GM12865 (cell line): Measurements from ENCODE around the gene STMN3.

Experiments
- DNase-seq: peaks from one replicate; pipeline ENCODE4 v3.0.0; 2010; ENCODE audit warnings: low read depth
- H3K4me3 ChIP-seq: 2 replicates; pipeline ENCODE4 v1.5.1; 2011; ENCODE audit warnings: mild to moderate bottlenecking, low read depth, low read length, control low read depth
- TF ChIP-seq, protein P1 (sequence below): IDR thresholded peaks from 2 replicates; pipeline ENCODE4 v1.5.1; 2011; ENCODE audit warnings: low read length, control low read depth, low read depth, inconsistent platforms; ENCODE audit not compliant: insufficient read depth; ENCODE audit errors: missing control alignments

STMN3 gene

DNA sequence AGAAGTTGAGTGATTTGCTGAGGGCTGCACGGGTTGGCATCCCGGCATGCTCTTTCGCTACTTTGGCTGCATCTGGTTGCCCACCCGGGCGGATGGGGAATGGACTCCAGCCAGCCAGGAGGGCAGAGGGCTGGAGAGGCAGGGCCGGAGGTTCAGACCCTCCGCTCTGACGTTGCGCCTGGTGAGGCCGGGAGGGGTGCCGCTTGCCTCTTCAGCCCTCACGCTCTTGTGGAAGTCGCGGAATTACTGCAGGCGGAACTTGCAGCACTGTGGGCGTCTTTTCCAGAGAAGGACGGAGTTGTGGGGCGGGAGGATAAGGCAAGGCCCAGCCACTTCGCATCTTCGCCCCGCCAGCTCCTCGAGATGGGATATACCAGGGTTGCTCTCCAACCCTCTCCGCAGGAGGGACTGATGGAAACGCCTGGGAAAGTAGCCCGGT is 5.5 kb upstream of the STMN3 start:
- no peak for DNase-seq
- H3K4me3 ChIP-seq, result peak overlapping the region; percentile 77
- TF ChIP-seq, protein P1, sequence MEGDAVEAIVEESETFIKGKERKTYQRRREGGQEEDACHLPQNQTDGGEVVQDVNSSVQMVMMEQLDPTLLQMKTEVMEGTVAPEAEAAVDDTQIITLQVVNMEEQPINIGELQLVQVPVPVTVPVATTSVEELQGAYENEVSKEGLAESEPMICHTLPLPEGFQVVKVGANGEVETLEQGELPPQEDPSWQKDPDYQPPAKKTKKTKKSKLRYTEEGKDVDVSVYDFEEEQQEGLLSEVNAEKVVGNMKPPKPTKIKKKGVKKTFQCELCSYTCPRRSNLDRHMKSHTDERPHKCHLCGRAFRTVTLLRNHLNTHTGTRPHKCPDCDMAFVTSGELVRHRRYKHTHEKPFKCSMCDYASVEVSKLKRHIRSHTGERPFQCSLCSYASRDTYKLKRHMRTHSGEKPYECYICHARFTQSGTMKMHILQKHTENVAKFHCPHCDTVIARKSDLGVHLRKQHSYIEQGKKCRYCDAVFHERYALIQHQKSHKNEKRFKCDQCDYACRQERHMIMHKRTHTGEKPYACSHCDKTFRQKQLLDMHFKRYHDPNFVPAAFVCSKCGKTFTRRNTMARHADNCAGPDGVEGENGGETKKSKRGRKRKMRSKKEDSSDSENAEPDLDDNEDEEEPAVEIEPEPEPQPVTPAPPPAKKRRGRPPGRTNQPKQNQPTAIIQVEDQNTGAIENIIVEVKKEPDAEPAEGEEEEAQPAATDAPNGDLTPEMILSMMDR, result no peak

DNA sequence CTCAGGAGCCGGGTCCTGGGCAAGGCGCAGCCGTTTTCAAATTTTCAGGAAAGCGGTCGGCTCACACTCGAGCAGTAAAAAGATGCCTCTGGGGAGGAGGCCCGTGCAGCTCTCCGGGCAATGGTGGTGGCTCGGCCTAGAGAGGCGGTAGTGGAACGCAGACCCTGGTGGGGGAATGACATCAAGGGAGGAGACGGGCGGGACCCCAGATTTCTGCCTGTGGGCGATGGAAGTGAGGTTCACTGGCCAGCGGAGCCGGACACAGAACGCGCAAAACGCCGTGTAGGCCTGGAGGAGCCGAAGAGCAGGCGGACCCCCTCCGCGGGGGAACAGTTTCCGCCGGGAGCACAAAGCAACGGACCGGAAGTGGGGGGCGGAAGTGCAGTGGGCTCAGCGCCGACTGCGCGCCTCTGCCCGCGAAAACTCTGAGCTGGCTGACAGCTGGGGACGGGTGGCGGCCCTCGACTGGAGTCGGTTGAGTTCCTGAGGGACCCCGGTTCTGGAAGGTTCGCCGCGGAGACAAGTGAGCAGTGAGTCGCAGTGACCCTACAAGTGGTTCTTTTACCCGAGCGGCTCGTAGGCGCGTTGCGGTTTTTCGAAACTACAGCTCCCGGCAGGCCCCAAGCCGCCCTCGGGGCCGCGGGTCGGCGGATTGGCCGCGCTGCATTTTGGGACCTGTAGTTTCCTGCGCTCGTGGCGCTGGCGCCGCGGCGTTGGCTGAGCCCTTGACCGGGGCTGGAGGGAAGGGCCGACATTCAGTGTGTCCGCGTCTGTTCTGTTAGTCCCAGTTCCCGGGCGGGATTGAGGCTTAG is 4.9 kb upstream of the STMN3 start, which contains the start of gene RTEL1:
Gene RTEL1, plus strand, starts transcription at position 376 of the 812 bp plus-strand sequence. CDS start 1,091 bp downstream, outside the sequence.
- TF ChIP-seq, protein P1, result no peak
- H3K4me3 ChIP-seq, result peak within 1 kb of the TSS; percentile 77
- peak; percentile 95 for DNase-seq

DNA sequence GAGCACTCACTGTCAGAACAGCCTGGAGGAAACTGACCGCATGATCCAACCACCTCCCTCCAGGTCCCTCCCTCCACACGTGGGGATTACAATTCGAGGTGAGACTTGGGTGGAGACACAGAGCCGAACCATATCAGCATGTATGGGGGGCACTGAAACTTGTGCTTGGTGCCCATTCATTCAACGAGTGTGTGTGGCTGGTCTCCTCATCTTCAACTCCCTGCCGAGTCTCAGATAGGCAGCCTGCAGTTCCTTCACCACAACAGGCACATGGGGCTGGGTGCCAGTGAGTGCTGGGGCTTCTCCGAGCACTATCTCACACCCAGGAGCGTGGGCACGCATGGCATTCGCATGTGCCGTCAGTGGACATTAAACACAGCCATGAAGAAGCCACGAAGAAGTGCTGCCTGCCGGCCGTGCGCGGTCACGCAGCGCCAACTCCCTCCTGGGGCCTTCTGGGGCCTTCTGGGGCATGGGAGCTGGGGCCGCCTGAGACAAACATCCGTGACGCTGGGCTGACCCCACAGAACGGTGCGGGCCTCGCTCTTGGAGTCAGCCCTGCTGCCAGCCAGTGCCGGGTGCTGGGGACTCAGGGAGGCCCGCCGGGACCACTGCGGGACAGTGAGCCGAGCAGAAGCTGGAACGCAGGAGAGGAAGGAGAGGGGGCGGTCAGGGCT is 4.2 kb upstream of the STMN3 start:
- H3K4me3 ChIP-seq, result peak overlapping the region; percentile 77
- TF ChIP-seq, protein P1, result no peak
- no peak for DNase-seq

DNA sequence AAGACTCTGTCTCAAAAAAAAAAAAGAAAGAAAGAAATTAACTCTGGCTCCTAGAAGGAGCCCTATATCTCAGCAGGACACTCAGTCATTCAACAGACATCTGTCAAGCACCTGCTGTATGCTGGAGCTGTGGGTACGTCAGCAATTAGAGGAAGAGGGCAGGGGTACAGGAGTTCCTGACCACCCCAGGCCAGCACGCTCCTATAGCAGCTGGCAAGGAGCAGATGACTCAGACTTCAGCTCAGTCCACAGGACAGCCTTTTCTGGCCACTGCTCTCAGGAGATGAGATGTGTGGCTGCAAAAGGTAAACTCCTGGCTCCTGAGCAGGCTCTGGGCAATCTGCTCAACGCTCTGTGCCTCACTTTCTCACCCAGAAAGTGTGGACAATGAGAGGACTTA is 3.2 kb upstream of the STMN3 start:
- TF ChIP-seq, protein P1, result no peak
- H3K4me3 ChIP-seq, result no peak overlapping the region
- DNase-seq, result no peak

DNA sequence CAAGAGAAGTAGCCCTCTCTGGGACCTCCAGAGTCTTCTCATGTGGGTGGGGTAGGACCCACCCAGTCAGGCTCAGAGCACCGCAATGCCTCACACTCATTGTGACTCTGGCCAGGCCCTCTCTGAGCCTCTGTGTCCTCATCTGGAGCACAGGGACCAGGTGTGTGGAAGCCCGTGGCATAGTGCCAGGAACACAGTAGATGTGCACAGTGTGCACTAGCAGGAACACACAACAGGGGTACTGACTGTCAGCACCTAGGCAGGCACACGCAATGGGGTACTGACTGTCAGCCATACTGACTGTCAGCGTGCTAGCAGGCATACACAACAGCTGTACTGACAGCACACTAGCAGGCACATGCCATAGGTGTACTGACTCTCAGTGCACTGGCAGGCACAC is 2.0 kb upstream of the STMN3 start:
- no peak overlapping the region for H3K4me3 ChIP-seq
- TF ChIP-seq, protein P1, result no peak
- DNase-seq, result no peak

DNA sequence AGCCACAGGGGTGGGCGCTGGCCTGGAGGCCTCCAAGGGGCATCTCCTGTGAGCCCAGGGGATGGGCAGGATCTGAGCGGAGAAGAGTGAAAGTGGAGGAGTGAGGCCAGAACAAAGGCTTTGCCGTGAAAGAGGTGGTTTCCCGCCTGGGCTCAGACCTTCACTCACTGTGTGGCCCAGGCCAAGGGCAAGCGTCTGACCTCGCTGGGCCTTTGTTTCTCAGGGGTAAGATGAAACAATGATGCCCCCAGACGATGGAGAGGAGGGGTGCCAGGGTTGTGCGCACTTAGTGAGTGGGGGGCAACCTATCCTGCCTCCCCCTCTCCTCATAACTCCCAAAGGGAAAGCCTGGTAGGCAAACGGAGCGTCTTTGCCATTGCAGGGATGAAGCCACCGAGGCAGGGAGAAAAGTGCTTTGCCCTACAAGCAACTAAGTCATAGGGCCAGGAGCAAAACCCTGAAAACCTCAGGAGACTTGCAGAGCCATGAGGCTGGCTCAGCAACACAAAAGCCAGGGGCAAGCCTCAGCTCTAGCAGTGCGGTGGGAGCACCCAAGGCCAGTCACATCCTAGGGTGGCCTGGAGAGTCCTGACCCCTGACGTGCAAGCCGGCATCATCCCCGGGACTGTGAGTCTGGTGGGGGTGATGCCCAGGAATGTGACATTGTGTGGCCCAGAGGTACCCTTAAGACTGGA is 897 bp upstream of the STMN3 start:
- TF ChIP-seq, protein P1, result no peak
- DNase-seq, result no peak
- H3K4me3 ChIP-seq, result no peak overlapping the region
